Measurements from ENCODE around the gene YEATS4. TPM values are rescaled to one million over a fixed set of nuclear protein-coding genes. Genes with fewer than 3 reads are reported as not detected.

The YEATS4 gene
- polyA plus RNA-seq, 3 donors, result 6.6 to 20.9 (median 16.0) TPM

- peaks cover 84% of the 10 kb centered on the region for H3K4me1 Mint-ChIP-seq
- H3K27me3 Mint-ChIP-seq (ENCODE audit: low read depth in 3 of 3), result no peaks in the 10 kb centered on the region
These were observed 17.1 kb upstream of the YEATS4 start for GRCh38 chr12:69342421-69342820.

GRCh38 chr12:69343357-69343756 lies 16.2 kb upstream of the YEATS4 start:
- no peaks in the 10 kb centered on the region for H3K36me3 ChIP-seq (replicated peaks in 1 of 2; ENCODE audit: control insufficient read depth in 1 of 2, insufficient read depth in 2 of 2, low read length in 2 of 2)
- H3K9ac ChIP-seq (ENCODE audit: insufficient read depth, low read length, poor library complexity, severe bottlenecking), result peak overlapping the region; percentile 33
- peak overlapping the region; percentile 83 for H3K4me2 ChIP-seq (replicated peaks; ENCODE audit: extremely low read depth, low read length, poor library complexity, severe bottlenecking)
- peaks cover 0 to 1% (median 0%) of the 10 kb centered on the region in 7 donors for H3K9me3 Mint-ChIP-seq
- WGBS (ENCODE audit: insufficient coverage), result no CpG with 5 or more reads among the region's 3 CpGs
- no peaks in the 10 kb centered on the region for H3K9me3 ChIP-seq (replicated peaks in 1 of 2; ENCODE audit: control insufficient read depth in 1 of 2, insufficient read depth in 1 of 2, low read length in 2 of 2)
- peaks cover 2% of the 10 kb centered on the region for H4K20me1 ChIP-seq (ENCODE audit: insufficient read depth, low read length)
- peak in 2 of 3 donors; percentile 70 to 80 for DNase-seq
- TF ChIP-seq CTCF (IDR thresholded peaks at IDR 0.05), result no peak
- peaks cover 0 to 1% of the 10 kb centered on the region in 2 donors for H3K36me3 Mint-ChIP-seq
- peaks cover 96% of the 10 kb centered on the region in 2 donors for H3K4me1 ChIP-seq (ENCODE audit: control insufficient read depth in 1 of 2, insufficient read depth in 2 of 2, low read length in 2 of 2)
- peaks cover 80% of the 10 kb centered on the region for H3K4me1 Mint-ChIP-seq
- peak overlapping the region; percentile 72 to 85 for H3K27ac ChIP-seq (ENCODE audit: low read depth in 1 of 2, low read length in 2 of 2)
- no peak overlapping the region for H2AFZ ChIP-seq (ENCODE audit: insufficient read depth, low read depth, low read length, poor library complexity, severe bottlenecking)
- H3K79me2 ChIP-seq (ENCODE audit: insufficient read depth, low read length), result peaks cover 98% of the 10 kb centered on the region
- H3K4me3 ChIP-seq (replicated peaks in 1 of 3; ENCODE audit: low read depth in 2 of 3, low read length in 3 of 3), result peak overlapping the region; percentile 19 to 72 (median 37)
- no peaks in the 10 kb centered on the region for H3K27me3 Mint-ChIP-seq (ENCODE audit: low read depth in 3 of 3)
- H3K4me3 Mint-ChIP-seq, result peak overlapping the region; percentile 63 to 85
- H3K27me3 ChIP-seq (ENCODE audit: control insufficient read depth in 2 of 2, insufficient read depth in 2 of 2, low read length in 2 of 2), result no peaks in the 10 kb centered on the region
- peak overlapping the region; percentile 78 to 98 (median 95) for H3K27ac Mint-ChIP-seq
- intact Hi-C loops (cut with micrococcal nuclease), result no loop called here

More at GRCh38 chr12:69342421-69342820, 17.1 kb upstream of the YEATS4 start:
- TF ChIP-seq CTCF (IDR thresholded peaks at IDR 0.05), result no peak
- Histone ChIP-seq H3K9me3 (replicated peaks in 1 of 2; ENCODE audit: control insufficient read depth in 1 of 2, insufficient read depth in 1 of 2, low read length in 2 of 2) (no peaks in the 10 kb centered on the region), H3K27ac (ENCODE audit: low read depth in 1 of 2, low read length in 2 of 2) (peak overlapping the region; percentile 51 to 85), H3K9ac (ENCODE audit: insufficient read depth, low read length, poor library complexity, severe bottlenecking) (no peak overlapping the region), H3K4me3 (replicated peaks in 1 of 3; ENCODE audit: low read depth in 2 of 3, low read length in 3 of 3) (peak overlapping the region in 2 of 3 experiments; percentile 18 to 72), H4K20me1 (ENCODE audit: insufficient read depth, low read length) (no peaks in the 10 kb centered on the region), H3K27me3 (ENCODE audit: control insufficient read depth in 2 of 2, insufficient read depth in 2 of 2, low read length in 2 of 2) (no peaks in the 10 kb centered on the region), H3K36me3 (replicated peaks in 1 of 2; ENCODE audit: control insufficient read depth in 1 of 2, insufficient read depth in 2 of 2, low read length in 2 of 2) (no peaks in the 10 kb centered on the region), H3K4me1 (ENCODE audit: control insufficient read depth in 1 of 2, insufficient read depth in 2 of 2, low read length in 2 of 2) (peaks cover 95 to 99% of the 10 kb centered on the region in 2 donors), H3K79me2 (ENCODE audit: insufficient read depth, low read length) (peaks cover 91% of the 10 kb centered on the region), H3K4me2 (replicated peaks; ENCODE audit: extremely low read depth, low read length, poor library complexity, severe bottlenecking) (peak overlapping the region; percentile 83), H2AFZ (ENCODE audit: insufficient read depth, low read depth, low read length, poor library complexity, severe bottlenecking) (no peak overlapping the region)
- peak in 2 of 3 donors; percentile 52 to 56 for DNase-seq
- peak overlapping the region; percentile 48 to 85 for H3K4me3 Mint-ChIP-seq
- H3K9me3 Mint-ChIP-seq, result no peaks in the 10 kb centered on the region
- no peaks in the 10 kb centered on the region for H3K36me3 Mint-ChIP-seq
- intact Hi-C loops (cut with micrococcal nuclease), result no loop called here
- peak overlapping the region; percentile 78 to 98 (median 95) for H3K27ac Mint-ChIP-seq
- 18% methylated on average over 1 of the region's 2 CpGs for WGBS (ENCODE audit: insufficient coverage)
